Fibroblast of lung (primary cell): ENCODE measurements around the gene RTN4.

ENCODE experiments used
- CTCF ChIP-seq, 2 donors: IDR thresholded peaks in 1 of 2; conservative IDR thresholded peaks in 1 of 2; 1 replicate in 1 of 2; 2 replicates in 1 of 2; pipeline ENCODE4 v1.5.1; 2011 to 2012; ENCODE audit warnings: low read length in 2 of 2, control low read depth in 1 of 2, inconsistent platforms in 1 of 2, low read depth in 1 of 2, mild to moderate bottlenecking in 1 of 2
- EZH2 ChIP-seq: IDR thresholded peaks from 2 replicates; pipeline ENCODE4 v1.5.1; 2012; ENCODE audit warnings: low read length, control low read depth, mild to moderate bottlenecking; ENCODE audit errors: missing control alignments

GRCh38 chr2:54952978-54953456 lies 97.2 kb downstream of the RTN4 start:
- TF ChIP-seq CTCF (conservative IDR thresholded peaks at IDR 0.05 in 1 of 2, IDR thresholded peaks at IDR 0.05 in 1 of 2; ENCODE audit: low read depth in 1 of 2, low read length in 2 of 2) (no peak), EZH2 (no peak)
